Endothelial cell of umbilical vein (primary cell): ENCODE data around the gene CTU1.

ENCODE experiments used
- EZH2 ChIP-seq: IDR thresholded peaks from 2 replicates; pipeline ENCODE4 v1.6.1; 2012; ENCODE audit warnings: borderline replicate concordance, low read depth, mild to moderate bottlenecking, moderate library complexity, low read length, inconsistent platforms; ENCODE audit not compliant: severe bottlenecking
- FOS ChIP-seq: IDR thresholded peaks from 2 replicates; pipeline ENCODE4 v1.6.1; 2011; ENCODE audit warnings: mild to moderate bottlenecking, low read length, moderate library complexity, borderline replicate concordance; ENCODE audit not compliant: insufficient read depth
- GATA2 ChIP-seq: IDR thresholded peaks from 2 replicates; pipeline ENCODE4 v1.7.0; 2011; ENCODE audit warnings: low read depth, mild to moderate bottlenecking, moderate library complexity, mixed read lengths, low read length; ENCODE audit not compliant: insufficient read length, insufficient read depth
- JUN ChIP-seq: IDR thresholded peaks from 2 replicates; pipeline ENCODE4 v1.6.1; 2011; ENCODE audit warnings: borderline replicate concordance, low read depth; ENCODE audit not compliant: insufficient read length, insufficient read depth
- MYC ChIP-seq: IDR thresholded peaks from one replicate; pipeline ENCODE4 v1.6.1; 2011; ENCODE audit warnings: mild to moderate bottlenecking, low read depth, low read length
- POLR2A ChIP-seq: IDR thresholded peaks from 2 replicates; pipeline ENCODE4 v1.6.1; 2012; ENCODE audit warnings: low read depth, mild to moderate bottlenecking, control low read depth, low read length
- POLR2AphosphoS5 ChIP-seq: IDR thresholded peaks from 2 replicates; pipeline ENCODE4 v1.6.1; 2012; ENCODE audit warnings: low read depth, mild to moderate bottlenecking, control low read depth, low read length, moderate library complexity; ENCODE audit not compliant: insufficient read depth
- TF ChIP-seq, protein P1 (sequence below), 2 donors: IDR thresholded peaks; 1 replicate in 1 of 2; 2 replicates in 1 of 2; pipeline ENCODE4 v1.5.1; 2011; ENCODE audit warnings: low read length in 2 of 2, mild to moderate bottlenecking in 2 of 2, moderate library complexity in 2 of 2, control low read depth in 1 of 2, inconsistent platforms in 1 of 2, low read depth in 1 of 2; ENCODE audit not compliant: insufficient read depth in 1 of 2; ENCODE audit errors: extremely low read depth in 1 of 2
- TF ChIP-seq, protein P2 (sequence below): IDR thresholded peaks from 2 replicates; pipeline ENCODE4 v1.6.1; 2011; ENCODE audit not compliant: insufficient read depth, insufficient read length

DNA sequence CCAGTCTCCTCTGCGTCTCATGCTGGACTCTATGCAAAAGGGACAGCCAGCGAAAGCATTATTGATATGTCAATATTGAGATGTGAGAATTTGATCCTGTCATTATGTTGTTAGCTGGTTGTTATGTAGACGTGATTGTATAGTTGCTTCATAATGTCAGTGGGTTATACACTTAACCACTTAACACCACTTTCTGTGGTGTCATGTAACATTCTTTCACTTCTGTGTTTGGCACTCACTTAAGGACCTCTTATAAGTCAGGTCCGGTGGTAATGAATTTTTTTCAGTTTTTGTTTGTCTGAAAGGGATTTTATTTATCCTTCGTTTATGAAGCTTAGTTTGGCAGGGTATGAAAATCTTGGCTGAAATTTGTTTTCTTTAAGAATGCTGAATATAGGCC is 26.8 kb upstream of the CTU1 start:
- TF ChIP-seq, protein P1, sequence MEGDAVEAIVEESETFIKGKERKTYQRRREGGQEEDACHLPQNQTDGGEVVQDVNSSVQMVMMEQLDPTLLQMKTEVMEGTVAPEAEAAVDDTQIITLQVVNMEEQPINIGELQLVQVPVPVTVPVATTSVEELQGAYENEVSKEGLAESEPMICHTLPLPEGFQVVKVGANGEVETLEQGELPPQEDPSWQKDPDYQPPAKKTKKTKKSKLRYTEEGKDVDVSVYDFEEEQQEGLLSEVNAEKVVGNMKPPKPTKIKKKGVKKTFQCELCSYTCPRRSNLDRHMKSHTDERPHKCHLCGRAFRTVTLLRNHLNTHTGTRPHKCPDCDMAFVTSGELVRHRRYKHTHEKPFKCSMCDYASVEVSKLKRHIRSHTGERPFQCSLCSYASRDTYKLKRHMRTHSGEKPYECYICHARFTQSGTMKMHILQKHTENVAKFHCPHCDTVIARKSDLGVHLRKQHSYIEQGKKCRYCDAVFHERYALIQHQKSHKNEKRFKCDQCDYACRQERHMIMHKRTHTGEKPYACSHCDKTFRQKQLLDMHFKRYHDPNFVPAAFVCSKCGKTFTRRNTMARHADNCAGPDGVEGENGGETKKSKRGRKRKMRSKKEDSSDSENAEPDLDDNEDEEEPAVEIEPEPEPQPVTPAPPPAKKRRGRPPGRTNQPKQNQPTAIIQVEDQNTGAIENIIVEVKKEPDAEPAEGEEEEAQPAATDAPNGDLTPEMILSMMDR (IDR thresholded peaks at IDR 0.05; ENCODE audit: extremely low read depth in 1 of 2, insufficient read depth in 1 of 2, low read depth in 1 of 2, low read length in 2 of 2) = no peak
- TF ChIP-seq, protein P2, sequence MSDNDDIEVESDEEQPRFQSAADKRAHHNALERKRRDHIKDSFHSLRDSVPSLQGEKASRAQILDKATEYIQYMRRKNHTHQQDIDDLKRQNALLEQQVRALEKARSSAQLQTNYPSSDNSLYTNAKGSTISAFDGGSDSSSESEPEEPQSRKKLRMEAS = no peak
- no peak for TF ChIP-seq POLR2AphosphoS5
- no peak for TF ChIP-seq EZH2
- no peak for TF ChIP-seq POLR2A
- TF ChIP-seq MYC = no peak
- no peak for TF ChIP-seq GATA2
- no peak for TF ChIP-seq FOS
- no peak for TF ChIP-seq JUN
